LNCaP clone FGC (cell line): Measurements from ENCODE around the gene ALCAM.

Experiments
- DNase-seq: peaks from one replicate; pipeline ENCODE4 v3.0.0-alpha.2; 2011; ENCODE audit warnings: low read depth
- H3K4me3 ChIP-seq: 2 replicates; pipeline ENCODE4 v1.5.1; 2011; ENCODE audit warnings: mild to moderate bottlenecking, low read depth, low read length, control low read depth
- CTCF ChIP-seq: IDR thresholded peaks from 2 replicates; pipeline ENCODE4 v1.5.1; 2012; ENCODE audit warnings: mild to moderate bottlenecking; ENCODE audit not compliant: control insufficient read depth, insufficient read depth; ENCODE audit errors: extremely low read depth

ALCAM gene

GRCh38 chr3:105463620-105464019, 96.9 kb downstream of the ALCAM start:
- DNase-seq, result no peak
- no peak overlapping the region for H3K4me3 ChIP-seq
- no peak for TF ChIP-seq CTCF

GRCh38 chr3:105465251-105465853, 98.6 kb downstream of the ALCAM start:
- no peak for TF ChIP-seq CTCF
- no peak for DNase-seq

GRCh38 chr3:105466072-105466471, 99.4 kb downstream of the ALCAM start:
- H3K4me3 ChIP-seq, result no peak overlapping the region
- no peak for TF ChIP-seq CTCF
- DNase-seq, result no peak

More at GRCh38 chr3:105465251-105465853, 98.6 kb downstream of the ALCAM start:
- H3K4me3 ChIP-seq, result no peak overlapping the region

- DNase-seq, result no peak
- no peak for TF ChIP-seq CTCF
These were observed 100.0 kb downstream of the ALCAM start for GRCh38 chr3:105466495-105467404.

GRCh38 chr3:105470851-105471250, 104.1 kb downstream of the ALCAM start:
- DNase-seq, result no peak
- no peak for TF ChIP-seq CTCF
- H3K4me3 ChIP-seq, result no peak overlapping the region

More at GRCh38 chr3:105466495-105467404, 100.0 kb downstream of the ALCAM start:
- no peak overlapping the region for H3K4me3 ChIP-seq

- no peak overlapping the region for H3K4me3 ChIP-seq
- DNase-seq, result no peak
- no peak for TF ChIP-seq CTCF
These were observed 107.0 kb downstream of the ALCAM start for GRCh38 chr3:105473521-105474223.
